Left kidney (tissue), 8 donors: Measurements from ENCODE around the gene GLB1L. TPM values are rescaled to one million over a fixed set of nuclear protein-coding genes. Genes with fewer than 3 reads are reported as not detected.
A peak's percentile ranks its signal among the peaks of the same experiment; 100 is the strongest.
"Not testable (repeated sequence)": the region's sequence is repeated elsewhere in the genome, so short reads cannot be mapped to it uniquely, and the experiment has no call there.

Experiments used
- DNase-seq: peaks from one replicate; pipeline ENCODE4 v3.0.0-alpha.2; 2013
- long read RNA-seq, 8 donors: transcript quantifications; one replicate each; lab custom pipeline, GENCODE V29; 2026
- polyA plus RNA-seq: library from polyadenylated mRNA; unstranded; fragments of 120-200 nt; gene quantifications from one replicate; pipeline ENCODE4 v1.2.1, GENCODE V29; 2013; ENCODE audit not compliant: insufficient read length

GLB1L gene
- 28.7 TPM for polyA plus RNA-seq
- long read RNA-seq, donor 1, partial matches to known transcripts = 22 of 33 reads
- long read RNA-seq, donor 1, other reads (novel, unspliced or antisense) = 10 of 33 reads
- long read RNA-seq, donor 2, partial matches to known transcripts = 0 of 2 reads
- long read RNA-seq, donor 2, other reads (novel, unspliced or antisense) = 0 of 2 reads
- long read RNA-seq, donor 3, partial matches to known transcripts = 12 of 12 reads
- long read RNA-seq, donor 3, other reads (novel, unspliced or antisense) = 0 of 12 reads
- long read RNA-seq, donor 4 = 0 reads
- long read RNA-seq, donor 5, partial matches to known transcripts = 72 of 90 reads
- long read RNA-seq, donor 5, other reads (novel, unspliced or antisense) = 13 of 90 reads
- long read RNA-seq, donor 6, partial matches to known transcripts = 17 of 28 reads
- long read RNA-seq, donor 6, other reads (novel, unspliced or antisense) = 7 of 28 reads
- long read RNA-seq, donor 7, partial matches to known transcripts = 0 of 2 reads
- long read RNA-seq, donor 7, other reads (novel, unspliced or antisense) = 0 of 2 reads
- long read RNA-seq, donor 8, partial matches to known transcripts = 5 of 5 reads
- long read RNA-seq, donor 8, other reads (novel, unspliced or antisense) = 0 of 5 reads

- DNase-seq = peak; percentile 93
Measured at GRCh38 chr2:219245148-219245898, at the start of gene GLB1L, which contains the start of gene STK16. GLB1L (minus strand) TSS chr2:219245444; CDS start chr2:219243573, 1,871 bp downstream. STK16 (plus strand) TSS chr2:219245479; CDS start chr2:219246000, 521 bp downstream.

- DNase-seq = peak; percentile 83
Measured at GRCh38 chr2:219294356-219295351, 49.4 kb upstream of the GLB1L start.

- no peak for DNase-seq
Measured at GRCh38 chr2:219293736-219294231, 48.5 kb upstream of the GLB1L start.

GRCh38 chr2:219292616-219293015, 47.4 kb upstream of the GLB1L start:
- no peak for DNase-seq

GRCh38 chr2:219291910-219292490, 46.8 kb upstream of the GLB1L start:
- no peak for DNase-seq

GRCh38 chr2:219291394-219291793, 46.1 kb upstream of the GLB1L start:
- DNase-seq = no peak

- no peak for DNase-seq
Measured at GRCh38 chr2:219290381-219291171, 45.3 kb upstream of the GLB1L start.

- DNase-seq = no peak
Measured at GRCh38 chr2:219289537-219290361, 44.5 kb upstream of the GLB1L start.

- DNase-seq = no peak
Measured at GRCh38 chr2:219289195-219289536, 43.9 kb upstream of the GLB1L start.

GRCh38 chr2:219287580-219288265, 42.5 kb upstream of the GLB1L start:
- DNase-seq = no peak

- not testable (repeated sequence) for DNase-seq
Measured at GRCh38 chr2:219287116-219287440, 41.8 kb upstream of the GLB1L start.

GRCh38 chr2:219286436-219287115, 41.3 kb upstream of the GLB1L start:
- DNase-seq = no peak

GRCh38 chr2:219285894-219286425, 40.7 kb upstream of the GLB1L start:
- no peak for DNase-seq

GRCh38 chr2:219285373-219285735, 40.1 kb upstream of the GLB1L start:
- DNase-seq = no peak

- no peak for DNase-seq
Measured at GRCh38 chr2:219284501-219285372, 39.5 kb upstream of the GLB1L start.

- DNase-seq = no peak
Measured at GRCh38 chr2:219282943-219283581, 37.8 kb upstream of the GLB1L start.
